Activated effector memory CD4-positive, alpha-beta T cell treated with Interleukin-2 at 50 U/mL for 16 hours (primary cell): ENCODE data around the gene NT5DC1.
A peak's percentile ranks its signal among the peaks of the same experiment; 100 is the strongest.

Source experiments
- DNase-seq: peaks from one replicate; pipeline ENCODE4 v3.0.0-alpha.2; 2020

NT5DC1 gene

DNA sequence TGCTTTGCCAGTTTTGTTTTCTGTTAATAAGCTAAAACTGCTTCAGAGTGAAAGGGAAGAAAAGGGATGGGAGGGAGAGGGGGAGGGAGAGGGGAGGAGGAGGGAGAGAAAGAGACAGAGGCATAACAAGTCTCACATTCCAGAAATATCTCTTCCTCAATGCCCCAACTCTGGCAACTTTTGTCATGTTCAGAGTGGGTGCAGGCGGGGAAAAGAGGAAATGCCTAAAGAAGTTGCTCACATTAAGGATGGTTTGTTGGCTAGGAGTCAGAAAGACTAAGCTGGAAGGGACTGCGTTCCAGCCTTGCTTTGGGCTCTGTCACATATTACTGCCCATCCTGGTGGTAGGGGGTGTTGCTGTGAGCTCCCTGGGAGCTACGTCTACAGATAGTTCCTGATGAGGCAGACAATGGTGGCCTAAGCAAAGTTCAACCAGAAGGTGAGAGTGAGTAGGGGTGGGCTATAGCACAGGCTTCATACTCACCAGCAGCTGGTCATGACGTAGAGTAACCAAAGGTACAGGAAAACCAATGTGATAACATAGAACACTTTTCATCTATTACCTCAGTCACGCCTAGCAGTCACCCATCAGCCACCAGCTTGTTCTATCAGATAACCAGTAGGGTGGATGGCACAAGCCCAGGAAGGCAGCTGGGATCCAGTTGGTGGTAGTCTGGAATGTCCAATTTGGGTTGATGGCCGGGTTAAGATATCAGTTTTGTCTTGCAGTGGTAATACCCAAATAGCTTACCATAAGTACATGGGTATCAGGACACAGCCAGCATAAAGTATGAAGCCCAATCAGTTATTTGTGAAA, 151.1 kb downstream of the NT5DC1 start:
- no peak for DNase-seq

DNA sequence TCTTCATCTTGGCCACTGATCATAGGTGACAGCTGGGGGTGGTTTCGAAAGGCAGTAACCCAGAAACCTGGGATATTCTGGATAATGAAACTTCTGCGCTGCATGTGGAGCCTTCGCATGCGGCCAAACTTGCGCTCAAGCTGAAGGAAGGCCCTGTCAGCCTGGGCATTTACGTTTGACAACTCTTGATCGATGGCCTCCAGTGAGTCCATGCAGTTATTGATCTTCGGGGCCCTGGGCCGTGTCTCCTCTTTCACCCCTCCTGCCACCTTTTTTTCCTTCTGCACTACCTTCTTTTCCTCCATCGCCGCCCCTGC, 152.5 kb downstream of the NT5DC1 start:
- no peak for DNase-seq

DNA sequence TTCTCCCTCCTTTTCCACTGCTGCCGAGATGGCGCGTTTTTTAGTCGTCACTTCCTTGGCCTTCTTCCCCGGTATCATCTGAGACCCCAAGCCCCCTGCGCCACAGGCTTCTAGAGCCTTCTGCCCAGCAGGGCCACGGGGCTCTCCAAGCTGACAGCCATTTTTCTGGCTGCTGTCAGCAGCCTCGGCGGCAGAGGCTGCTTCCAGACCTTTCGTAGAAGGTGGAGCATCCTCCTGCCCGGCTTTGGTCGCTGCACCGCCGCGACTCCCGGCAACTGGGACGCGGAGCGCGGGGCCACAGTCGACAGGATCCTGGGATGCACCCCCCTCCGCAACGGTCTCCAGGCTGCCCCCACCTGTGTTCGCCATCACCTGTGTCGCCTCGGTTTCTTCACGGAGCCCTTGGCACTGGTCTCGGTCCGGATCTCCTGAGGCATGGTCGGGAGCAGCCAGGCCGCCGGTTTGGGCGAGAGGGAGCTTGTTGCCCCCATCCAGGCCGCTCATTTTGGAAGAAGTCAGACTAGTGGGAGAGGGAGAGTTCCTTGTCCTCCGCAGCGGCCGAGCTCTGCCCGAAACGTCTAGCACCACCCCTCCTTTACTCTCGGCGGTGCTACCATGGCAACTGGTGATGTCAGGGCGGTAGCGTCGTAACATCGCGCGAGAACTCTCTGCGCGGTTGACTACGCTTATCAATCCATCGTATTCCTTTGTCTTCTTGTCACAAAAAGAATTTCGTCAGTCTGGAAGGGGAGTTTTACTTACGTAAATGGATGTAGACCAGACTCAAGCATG, 153.0 kb downstream of the NT5DC1 start, which contains the start of gene TSPYL4:
TSS of gene TSPYL4 (minus strand) at position 571 of the 792 bp plus-strand sequence. CDS start at position 504, 67 bp downstream.
- DNase-seq: peak; percentile 81

DNA sequence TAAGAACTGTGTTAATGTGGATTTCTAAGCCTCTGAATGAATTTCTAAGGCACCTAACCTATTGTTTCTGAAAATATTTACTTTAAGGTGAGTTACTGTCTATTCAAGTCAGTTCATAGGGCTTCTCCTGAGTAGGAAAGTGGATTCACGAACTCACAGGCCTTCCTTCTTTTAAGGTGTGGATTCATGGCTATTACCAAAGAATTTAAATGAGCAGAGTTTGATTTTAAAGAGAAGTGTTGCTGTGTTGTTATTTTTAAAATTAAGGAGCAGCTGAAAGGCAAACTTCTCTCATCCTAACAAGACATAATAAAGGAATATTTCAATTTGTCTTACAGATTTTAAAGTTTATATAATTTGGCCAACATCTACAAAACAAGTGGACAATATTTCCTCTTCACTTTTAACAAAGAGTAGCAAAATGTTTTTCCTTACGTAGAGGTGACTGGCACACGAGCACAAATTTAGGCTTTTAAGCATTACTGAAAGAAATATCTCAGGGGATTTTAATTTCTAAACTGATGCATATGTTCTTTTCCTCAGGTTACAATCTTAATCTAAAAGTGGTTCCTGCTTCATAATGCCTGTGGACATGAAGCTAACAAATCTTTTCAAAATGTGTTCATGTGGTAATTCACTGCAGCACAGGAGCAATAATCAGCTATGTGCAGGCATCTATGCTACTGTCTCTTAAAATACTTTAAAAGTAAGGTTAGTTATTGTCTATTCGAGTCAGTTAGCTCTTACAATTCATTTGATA, 153.8 kb downstream of the NT5DC1 start:
- no peak for DNase-seq

DNA sequence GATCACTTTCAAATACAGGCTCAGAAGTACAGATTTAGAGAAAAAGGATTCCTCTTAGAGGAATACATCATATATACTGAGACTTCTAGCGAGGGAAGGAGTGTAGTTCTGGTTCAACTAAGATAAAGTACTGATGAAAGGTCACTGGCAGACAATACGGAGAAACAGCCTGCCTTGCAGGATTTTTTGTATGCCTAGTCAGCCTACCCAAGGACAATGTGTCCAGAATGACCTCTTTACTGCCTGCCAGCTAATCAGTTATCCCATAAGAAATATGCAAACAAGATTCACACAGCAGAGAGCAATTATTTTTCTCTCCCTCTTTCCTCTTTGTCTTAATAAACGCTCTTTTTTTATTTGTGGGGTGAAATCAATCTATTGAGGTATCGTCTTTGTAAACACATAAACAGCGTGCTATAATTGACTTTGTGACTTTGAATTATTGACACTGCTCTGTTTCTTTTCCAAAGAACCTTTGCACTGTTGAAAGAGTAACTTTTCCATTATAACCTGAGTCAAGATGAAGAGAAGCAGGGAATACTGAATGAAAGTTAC, 154.7 kb downstream of the NT5DC1 start:
- no peak for DNase-seq

DNA sequence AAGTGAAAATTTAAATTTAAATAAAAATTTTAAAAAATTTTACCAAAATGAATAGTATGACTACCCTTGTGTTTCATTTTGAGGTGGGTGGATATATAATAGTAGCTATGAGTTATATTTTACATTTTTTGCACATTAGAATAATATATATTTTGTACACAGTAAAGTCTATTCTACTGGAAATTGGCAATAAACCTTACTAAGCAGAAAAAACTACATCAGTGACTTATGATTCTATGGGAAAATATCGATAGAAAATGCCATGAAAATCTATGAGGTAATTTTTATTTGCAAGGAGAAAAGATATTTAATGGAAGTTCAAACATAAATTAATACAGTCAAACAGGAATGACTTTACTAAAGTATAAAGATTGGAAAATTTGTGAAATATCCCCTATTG, 156.0 kb downstream of the NT5DC1 start:
- DNase-seq: no peak

DNA sequence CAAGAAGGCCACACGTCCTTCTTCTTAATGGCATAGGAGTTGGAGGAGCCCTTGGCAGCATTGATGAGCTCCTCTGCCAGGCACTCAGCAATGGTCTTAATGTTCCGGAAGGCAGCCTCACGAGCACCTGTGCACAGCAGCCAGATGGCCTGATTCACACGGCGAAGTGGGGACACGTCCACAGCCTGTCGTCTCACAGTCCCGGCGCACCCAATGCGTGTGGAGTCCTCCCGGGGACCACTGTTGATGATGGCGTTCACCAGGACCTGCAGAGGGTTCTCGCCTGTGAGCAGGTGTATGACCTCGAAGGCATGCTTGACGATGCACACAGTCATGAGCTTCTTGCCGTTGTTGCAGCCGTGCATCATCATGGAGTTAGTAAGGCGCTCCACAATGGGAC, 157.9 kb downstream of the NT5DC1 start:
- no peak for DNase-seq

DNA sequence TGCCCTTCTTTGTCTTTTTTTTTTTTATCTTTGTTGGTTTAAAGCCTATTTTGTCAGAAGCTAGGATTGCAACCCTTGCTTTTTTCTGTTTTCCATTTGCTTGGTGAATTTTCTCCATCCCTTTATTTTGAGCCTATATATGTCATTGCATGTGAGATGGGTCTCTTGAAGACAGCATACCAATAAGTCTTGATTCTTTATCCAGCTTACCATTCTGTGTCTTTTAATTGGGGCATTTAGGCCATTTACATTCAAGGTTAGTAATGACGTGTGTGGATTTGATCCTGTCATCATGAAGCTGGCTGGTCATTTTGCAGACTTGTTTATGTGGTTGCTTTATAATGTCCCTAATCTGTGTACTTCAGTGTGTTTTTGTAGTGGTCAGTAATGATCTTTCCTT, 162.7 kb downstream of the NT5DC1 start:
- no peak for DNase-seq

DNA sequence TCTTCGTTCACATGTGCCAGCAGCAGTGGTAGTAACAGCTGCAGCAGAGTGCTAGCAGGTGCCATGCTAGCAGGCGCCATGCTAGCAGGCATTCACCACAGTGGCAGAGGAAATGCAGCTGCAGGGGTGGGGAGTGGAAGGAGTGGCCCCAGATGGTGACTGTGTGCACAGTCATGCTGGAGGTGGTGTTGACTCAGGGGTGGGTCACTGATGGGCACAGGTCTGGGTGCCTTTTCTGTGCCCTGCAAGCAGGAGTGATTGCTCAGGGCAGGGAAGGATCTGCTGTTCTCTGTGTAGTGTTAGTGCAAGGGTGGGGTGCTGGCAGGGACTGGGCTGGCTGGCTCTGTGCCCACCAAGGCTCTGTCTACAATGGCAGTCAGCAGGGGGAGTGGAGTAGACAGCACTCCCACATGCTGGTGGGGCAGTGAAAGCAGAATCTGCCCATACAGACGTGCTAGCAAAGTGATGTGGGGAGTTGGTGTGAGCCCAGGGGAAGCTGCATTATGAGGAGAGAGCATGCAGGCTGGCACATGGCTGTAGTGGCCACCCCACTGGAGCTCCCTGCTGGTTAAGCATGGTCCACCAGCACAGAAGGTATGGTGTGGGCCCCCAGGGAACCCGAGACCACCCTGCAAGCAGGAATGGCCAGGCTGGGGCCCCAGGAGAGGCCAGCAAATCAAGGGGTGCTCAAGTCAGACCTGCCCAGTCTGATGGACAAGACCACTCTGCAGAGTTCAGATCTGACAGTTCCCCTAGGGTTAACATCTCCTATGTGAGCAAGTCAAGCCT, 164.6 kb downstream of the NT5DC1 start:
- no peak for DNase-seq

DNA sequence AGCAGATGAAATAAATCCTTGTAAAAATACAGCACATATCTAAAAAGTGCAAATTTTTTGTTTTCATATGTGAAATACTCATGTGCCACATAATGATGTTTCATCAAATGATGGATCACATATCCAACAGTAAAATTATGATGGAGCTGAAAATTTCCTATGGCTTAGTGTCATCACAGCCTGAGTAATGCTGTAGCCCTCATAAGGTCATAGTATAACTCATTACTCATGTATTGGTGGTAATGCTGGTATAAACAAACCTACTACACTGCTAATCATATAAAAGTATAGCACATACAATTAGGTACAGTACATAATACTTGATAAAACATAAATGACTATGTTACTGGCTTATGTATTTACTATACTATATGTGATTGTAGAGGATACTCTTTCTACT, 166.2 kb downstream of the NT5DC1 start:
- DNase-seq: no peak

DNA sequence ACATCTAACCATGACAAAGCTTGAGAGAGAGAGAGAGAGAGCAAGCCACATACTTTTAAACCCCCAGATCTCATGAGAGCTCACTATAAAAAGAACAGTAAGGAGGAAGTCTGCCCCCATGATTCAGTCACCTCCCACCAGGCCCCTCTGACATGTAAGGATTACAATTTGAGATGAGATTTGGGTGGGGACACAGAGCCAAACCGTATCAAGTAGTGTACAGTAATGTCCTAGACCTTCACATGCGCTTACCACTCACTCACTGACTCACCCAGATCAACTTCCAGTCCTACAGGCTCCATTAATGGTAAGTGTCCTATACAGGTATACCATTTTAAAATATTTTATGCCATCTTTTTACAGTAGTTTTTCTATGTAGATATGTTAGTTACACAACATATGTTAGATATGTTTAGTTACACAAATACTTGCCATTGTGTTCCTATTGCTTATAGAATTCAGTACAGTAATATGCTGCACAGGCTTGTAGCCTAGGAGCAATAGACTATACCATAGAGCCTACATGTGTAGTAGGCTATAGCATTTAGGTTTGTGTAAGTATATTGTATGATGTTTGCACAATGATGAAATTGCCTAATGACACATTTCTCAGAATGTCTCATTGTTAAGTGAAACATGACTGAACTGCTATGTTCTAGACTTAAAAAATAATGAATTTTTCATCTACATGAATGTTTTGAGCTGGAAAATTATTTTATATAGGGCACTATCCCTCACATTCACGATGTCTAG, 167.4 kb downstream of the NT5DC1 start:
- DNase-seq: no peak

DNA sequence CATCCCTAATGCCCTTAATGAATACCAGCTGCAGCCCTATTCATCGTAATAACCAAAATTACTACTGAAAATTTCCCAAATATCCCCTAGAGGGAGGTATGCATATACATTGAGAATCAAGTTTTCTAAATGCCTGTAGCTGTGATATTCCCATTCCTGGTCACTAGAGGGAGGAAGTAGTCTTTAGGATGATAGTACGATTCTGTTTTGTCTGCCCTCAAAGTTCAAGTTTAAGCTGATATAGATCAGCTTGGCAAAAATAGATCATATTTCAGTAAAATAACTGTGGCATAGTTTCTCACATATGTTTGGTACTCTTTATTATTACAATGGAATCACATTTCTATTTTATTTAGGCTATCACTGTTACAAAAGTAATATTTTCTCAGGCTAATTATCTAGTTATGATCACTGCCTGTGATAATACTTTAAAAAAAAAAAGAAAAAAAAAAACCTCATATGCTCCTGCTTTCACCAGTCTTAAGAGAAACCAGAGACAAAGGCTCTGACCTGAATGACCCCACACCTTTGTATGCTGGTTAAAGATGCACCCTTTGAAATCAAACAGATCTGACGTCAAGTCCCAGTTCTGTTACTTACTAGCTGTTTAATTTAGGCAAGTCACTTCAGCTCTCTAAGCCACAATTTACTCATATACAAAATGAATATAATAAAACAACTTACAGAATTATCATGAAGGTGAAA, 168.1 kb downstream of the NT5DC1 start:
- no peak for DNase-seq

DNA sequence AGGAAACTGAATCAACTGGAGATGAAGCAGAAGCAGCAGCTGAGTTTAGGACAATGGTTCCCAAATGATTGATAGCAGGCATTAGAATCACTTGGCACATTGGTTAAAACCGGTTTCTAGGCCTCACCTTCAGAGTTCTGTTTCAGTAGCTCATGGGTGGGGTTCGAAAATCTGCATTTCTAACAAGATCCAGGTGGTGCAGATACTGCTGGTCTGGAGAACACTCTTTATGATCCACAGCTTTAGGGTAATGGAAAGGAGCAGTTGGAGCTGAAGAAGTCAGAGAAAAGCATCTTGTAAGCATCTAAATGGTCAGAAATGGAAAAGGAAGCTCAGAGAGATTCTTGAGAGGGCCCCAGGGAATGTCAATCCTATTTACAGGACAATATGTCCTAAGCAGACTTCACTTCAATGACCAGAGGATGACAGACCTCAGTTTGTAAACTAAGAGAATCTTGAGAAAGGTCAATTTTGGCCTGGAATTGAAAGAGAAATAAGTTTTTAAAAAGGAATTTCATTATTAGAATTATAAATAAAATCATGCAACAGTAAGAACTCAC, 170.6 kb downstream of the NT5DC1 start:
- DNase-seq: no peak

DNA sequence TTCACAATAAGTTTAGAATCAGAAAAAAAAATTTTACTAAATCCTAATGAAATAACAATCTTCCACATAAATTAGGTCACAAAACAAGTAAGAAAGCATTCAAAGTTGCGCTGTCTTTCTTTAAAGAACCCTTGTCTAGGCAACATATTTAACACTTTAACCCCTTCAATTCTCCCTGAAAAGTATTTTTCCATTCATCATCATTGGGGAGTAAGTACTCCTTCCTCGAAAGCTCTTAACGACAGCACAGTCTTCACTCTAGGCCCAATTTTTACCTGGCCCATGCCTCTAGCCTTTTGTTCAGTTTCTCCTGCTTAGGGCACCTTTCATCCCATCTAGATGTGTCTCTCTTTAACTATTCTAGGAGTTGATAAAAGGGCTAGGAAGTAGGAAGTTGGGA, 176.5 kb downstream of the NT5DC1 start:
- DNase-seq: no peak

DNA sequence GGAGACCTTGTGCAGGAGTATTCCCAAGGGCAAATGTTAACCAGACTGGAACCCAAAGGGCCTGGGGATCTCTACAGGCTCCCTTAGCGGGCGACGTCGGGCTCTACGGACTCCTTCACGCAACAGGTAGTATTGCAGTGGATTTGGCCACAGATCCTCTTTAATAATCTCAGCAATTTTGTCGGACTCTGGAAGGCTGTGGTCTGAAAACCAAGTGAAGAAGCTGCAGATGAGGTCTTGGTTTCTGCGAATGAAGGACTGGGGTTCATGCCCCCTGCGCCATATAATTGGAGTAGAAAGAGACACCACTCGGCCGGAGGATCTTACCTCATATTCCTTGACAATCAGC, 177.8 kb downstream of the NT5DC1 start:
- DNase-seq: no peak

DNA sequence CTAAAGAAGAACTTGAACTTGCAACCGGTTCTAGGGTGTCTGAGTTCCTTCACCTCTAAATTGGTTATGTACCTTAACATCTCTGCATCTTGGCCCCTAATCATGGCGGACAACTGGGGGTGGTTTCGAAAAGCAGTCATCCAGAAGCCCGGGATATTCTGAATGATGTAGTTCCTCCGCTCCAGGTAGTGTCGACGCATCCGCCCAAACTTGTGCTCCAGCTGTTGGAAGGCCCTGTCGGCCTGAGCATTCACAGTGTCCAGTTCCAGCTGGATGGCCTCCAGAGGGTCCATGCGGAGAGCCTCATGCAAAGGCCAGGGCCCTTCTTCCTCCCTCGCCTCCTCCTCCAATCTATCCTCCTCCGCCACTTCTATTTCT, 178.2 kb downstream of the NT5DC1 start:
- peak; percentile 15 for DNase-seq

DNA sequence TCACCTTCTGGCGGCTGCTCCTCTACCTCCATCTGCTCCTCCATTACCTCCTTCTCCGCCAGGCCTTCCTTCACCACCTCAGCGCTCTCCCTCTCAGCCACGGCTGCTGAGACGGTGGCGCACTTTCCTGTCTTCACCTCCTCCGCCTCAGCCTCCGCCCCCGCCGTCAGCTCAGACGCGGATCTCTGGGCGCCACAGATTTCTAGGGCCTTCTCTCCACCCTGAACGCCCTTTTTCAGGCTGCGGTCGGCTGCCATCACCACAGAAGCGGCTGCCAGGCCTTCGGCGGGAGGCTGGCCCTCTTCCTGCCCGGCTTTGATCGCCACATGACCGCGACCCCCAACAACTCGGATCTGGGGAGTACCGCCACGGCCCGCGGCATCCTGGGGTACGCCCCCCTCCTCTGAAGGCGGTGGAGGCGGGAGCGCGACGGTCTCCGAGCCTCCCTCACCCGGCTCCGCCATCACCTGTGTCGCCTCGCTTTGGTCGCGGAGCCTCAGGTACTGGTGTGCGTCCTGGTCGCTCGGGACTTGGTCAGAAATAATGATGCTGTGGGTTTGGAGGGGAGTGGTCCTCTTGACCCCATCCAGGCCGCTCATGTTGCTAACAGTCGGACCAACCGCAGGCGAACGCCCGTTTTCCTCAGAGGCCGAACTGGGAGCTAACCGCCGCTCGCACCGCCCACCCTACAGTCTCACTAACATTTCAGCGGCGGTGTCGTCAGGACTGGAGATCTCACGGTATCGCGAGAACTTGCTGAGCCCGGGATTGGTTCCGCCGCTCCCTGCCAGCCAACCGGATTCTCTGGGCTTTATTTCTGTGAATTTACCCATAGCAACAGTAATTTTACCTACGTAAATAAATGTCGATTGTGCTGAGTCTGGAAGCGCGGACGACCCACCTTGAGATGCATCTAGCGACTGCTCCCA, 178.8 kb downstream of the NT5DC1 start, which contains the start of gene TSPYL1:
TSS of gene TSPYL1 (minus strand) at position 699 of the 929 bp plus-strand sequence. CDS start at position 599, 100 bp downstream.
- DNase-seq: peak; percentile 89

DNA sequence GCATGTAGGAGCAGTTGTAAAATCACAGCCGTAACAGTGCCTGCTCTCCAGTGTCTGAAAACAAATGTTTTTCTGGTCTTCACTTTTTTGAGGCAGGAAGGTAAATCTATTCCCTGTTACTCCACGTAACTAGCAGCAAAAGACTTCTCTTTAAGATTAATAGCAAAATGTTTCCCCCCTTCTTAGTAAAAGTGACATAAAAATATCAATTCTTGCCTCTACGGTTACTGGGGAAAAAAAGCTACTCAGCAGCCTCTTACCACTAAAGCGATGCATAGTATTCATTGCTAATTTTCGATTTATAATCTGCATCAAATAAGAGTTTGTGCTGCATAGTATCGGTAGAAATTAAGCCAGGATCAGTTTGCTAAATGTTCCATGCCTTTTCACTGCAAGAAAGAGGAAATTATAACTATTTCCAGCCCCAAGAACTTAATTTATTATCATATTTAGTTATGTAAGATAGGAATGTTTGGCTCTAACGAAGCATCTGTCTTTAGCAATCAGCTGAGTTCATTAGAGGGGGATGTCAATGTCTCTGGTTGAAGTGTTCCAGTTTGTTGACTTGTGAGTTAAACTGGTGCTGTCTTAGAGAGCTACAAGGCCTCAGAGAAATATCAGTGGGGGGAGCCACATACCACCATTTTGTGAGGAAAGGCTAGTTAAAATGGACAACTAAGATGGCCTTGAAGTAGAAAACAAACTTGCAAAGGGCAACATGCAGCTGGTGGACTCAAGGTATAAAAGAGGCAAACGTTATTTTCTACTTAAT, 179.7 kb downstream of the NT5DC1 start:
- DNase-seq: no peak

DNA sequence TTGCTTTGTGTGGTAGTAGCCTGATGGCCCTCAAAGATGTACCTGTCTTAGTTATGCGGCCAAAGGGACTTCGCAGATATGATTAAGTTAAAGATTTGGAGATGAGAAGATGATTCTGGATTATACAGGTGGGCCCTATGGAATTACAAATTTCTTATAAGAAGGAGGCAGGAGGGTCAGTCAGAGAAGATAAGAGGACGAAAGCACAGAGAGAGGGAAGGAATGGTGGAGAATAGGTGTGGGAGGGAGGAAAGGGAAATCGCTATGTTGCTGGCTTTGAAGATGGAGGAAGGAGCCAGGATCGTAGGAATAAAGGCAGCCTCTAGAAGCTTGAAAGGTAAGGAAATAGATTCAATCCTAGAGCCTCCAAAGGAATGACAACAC, 180.3 kb downstream of the NT5DC1 start:
- DNase-seq: no peak
